ENCODE results near the gene MAP3K14.

Gene MAP3K14

GRCh38 chr17:45251931-45252330, 64.9 kb downstream of the MAP3K14 start:
- TF ChIP-seq, protein P1, sequence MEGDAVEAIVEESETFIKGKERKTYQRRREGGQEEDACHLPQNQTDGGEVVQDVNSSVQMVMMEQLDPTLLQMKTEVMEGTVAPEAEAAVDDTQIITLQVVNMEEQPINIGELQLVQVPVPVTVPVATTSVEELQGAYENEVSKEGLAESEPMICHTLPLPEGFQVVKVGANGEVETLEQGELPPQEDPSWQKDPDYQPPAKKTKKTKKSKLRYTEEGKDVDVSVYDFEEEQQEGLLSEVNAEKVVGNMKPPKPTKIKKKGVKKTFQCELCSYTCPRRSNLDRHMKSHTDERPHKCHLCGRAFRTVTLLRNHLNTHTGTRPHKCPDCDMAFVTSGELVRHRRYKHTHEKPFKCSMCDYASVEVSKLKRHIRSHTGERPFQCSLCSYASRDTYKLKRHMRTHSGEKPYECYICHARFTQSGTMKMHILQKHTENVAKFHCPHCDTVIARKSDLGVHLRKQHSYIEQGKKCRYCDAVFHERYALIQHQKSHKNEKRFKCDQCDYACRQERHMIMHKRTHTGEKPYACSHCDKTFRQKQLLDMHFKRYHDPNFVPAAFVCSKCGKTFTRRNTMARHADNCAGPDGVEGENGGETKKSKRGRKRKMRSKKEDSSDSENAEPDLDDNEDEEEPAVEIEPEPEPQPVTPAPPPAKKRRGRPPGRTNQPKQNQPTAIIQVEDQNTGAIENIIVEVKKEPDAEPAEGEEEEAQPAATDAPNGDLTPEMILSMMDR (IDR thresholded peaks at IDR 0.05) = no peak
- no peaks in the 10 kb centered on the region for H3K79me2 ChIP-seq
- H3K27me3 ChIP-seq (ENCODE audit: control insufficient read depth, insufficient read depth, low read length) = no peaks in the 10 kb centered on the region
- no peak overlapping the region for H3K27ac ChIP-seq
- H2AFZ ChIP-seq = no peak overlapping the region
- H3K4me2 ChIP-seq (ENCODE audit: low read length) = no peak overlapping the region
- H3K9ac ChIP-seq = no peak overlapping the region
- peaks cover 4% of the 10 kb centered on the region for H3K4me1 ChIP-seq
- no peaks in the 10 kb centered on the region for H3K9me3 ChIP-seq (ENCODE audit: control insufficient read depth, low read length)
- no peak overlapping the region for H3K4me3 ChIP-seq (ENCODE audit: low read depth, low read length)
- no peaks in the 10 kb centered on the region for H3K36me3 ChIP-seq (ENCODE audit: control insufficient read depth, insufficient read depth, low read length)

- Histone ChIP-seq H3K9ac (no peak overlapping the region), H3K9me3 (ENCODE audit: control insufficient read depth, low read length) (no peaks in the 10 kb centered on the region)
- TF ChIP-seq, protein P1 (IDR thresholded peaks at IDR 0.05) = no peak
Measured at GRCh38 chr17:45248132-45248957, 68.5 kb downstream of the MAP3K14 start.

GRCh38 chr17:45247429-45248131, 69.2 kb downstream of the MAP3K14 start:
- H3K27ac ChIP-seq = peak overlapping the region; percentile 75
- H3K36me3 ChIP-seq (ENCODE audit: control insufficient read depth, insufficient read depth, low read length) = no peaks in the 10 kb centered on the region
- TF ChIP-seq, protein P1 (IDR thresholded peaks at IDR 0.05) = no peak
- H3K4me1 ChIP-seq = peaks cover 8% of the 10 kb centered on the region
- H3K27me3 ChIP-seq (ENCODE audit: control insufficient read depth, insufficient read depth, low read length) = no peaks in the 10 kb centered on the region
- no peaks in the 10 kb centered on the region for H3K9me3 ChIP-seq (ENCODE audit: control insufficient read depth, low read length)
- peak overlapping the region; percentile 94 for H3K4me2 ChIP-seq (ENCODE audit: low read length)
- peak overlapping the region; percentile 86 for H2AFZ ChIP-seq
- H3K9ac ChIP-seq = no peak overlapping the region
- H3K79me2 ChIP-seq = no peaks in the 10 kb centered on the region
- peak overlapping the region; percentile 83 for H3K4me3 ChIP-seq (ENCODE audit: low read depth, low read length)

More at GRCh38 chr17:45248132-45248957, 68.5 kb downstream of the MAP3K14 start:
- Histone ChIP-seq H3K79me2 (no peaks in the 10 kb centered on the region), H3K4me2 (ENCODE audit: low read length) (peak overlapping the region; percentile 94), H3K36me3 (ENCODE audit: control insufficient read depth, insufficient read depth, low read length) (no peaks in the 10 kb centered on the region), H3K4me3 (ENCODE audit: low read depth, low read length) (peak overlapping the region; percentile 83), H3K27ac (peak overlapping the region; percentile 75), H3K4me1 (peaks cover 8% of the 10 kb centered on the region), H2AFZ (peak overlapping the region; percentile 86), H3K27me3 (ENCODE audit: control insufficient read depth, insufficient read depth, low read length) (no peaks in the 10 kb centered on the region)

DNA sequence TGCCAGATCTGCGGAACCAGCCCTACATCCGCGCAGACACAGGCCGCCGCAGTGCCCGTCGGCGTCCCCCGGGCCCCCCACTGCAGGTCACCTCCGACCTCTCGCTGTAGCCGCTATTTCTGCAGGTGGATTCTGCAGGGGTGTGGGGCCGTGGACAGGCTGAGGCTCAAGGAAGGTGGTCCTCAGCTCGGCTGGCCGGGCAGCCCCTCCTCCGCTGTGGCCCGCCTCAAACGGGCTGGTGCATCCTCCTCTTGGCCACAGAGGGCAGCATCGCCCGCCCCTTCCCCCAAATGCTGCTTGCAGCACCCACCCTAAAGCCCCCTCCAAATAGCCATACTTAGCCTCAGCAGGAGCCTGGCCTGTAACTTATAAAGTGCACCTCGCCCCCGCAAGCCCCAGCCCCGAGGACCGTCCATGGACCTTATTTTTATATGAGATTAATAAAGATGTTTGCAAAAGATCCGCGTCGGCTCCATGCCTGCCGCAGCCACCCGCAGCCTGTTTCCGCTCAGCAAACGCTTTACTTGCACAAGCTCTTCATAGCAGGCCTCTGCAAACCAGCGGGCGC, 69.9 kb downstream of the MAP3K14 start:
- Histone ChIP-seq H3K9ac (no peak overlapping the region), H3K27ac (peak overlapping the region; percentile 75), H3K79me2 (no peaks in the 10 kb centered on the region), H3K27me3 (ENCODE audit: control insufficient read depth, insufficient read depth, low read length) (no peaks in the 10 kb centered on the region), H3K4me1 (peaks cover 8% of the 10 kb centered on the region), H3K4me3 (ENCODE audit: low read depth, low read length) (peak overlapping the region; percentile 83), H3K36me3 (ENCODE audit: control insufficient read depth, insufficient read depth, low read length) (no peaks in the 10 kb centered on the region), H3K4me2 (ENCODE audit: low read length) (peak overlapping the region; percentile 94), H2AFZ (peak overlapping the region; percentile 86), H3K9me3 (ENCODE audit: control insufficient read depth, low read length) (no peaks in the 10 kb centered on the region)
- TF ChIP-seq, protein P1 (IDR thresholded peaks at IDR 0.05) = peak; percentile 37
